Epidermal melanocyte (primary cell): ENCODE measurements around the gene SREBF2.

Experiments used
- DNase-seq: peaks from one replicate; pipeline ENCODE4 v3.0.0; 2011; ENCODE audit warnings: low spot score; ENCODE audit not compliant: insufficient read length

The SREBF2 gene

DNA sequence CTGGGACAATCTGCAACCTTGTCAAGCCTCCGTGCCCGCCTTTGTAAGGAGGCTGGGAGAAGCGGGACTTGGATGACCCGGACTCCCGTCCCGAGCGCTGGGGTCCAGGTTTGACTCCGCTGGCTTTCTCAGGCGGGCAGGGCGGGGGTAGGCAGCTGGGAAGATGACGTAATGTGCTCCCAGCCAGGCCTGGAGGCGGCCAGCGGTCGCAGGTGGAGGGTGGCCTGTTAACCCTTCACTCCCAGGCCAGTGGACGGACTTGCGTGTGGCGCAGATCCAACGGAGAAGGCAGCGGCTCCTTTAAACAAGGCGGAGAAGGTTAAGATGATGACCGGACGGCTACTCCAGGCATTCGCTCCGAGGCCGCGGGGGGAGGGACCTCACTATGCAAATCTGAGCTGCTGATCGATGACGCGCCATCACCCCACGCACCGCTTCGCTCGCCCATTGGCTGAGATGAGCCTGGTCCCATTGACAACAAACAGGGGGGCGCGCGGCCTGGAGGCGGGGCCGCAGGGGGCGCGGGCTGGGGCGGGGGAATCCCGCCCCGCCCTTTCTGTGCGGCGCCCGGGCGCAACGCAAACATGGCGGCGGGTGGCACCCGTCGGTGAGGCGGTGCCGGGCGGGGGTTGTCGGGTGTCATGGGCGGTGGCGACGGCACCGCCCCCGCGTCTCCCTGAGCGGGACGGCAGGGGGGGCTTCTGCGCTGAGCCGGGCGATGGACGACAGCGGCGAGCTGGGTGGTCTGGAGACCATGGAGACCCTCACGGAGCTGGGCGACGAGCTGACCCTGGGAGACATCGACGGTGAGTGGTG is at the start of gene SREBF2:
Gene SREBF2, plus strand, starts transcription at position 553 of the 816 bp plus-strand sequence. Its CDS starts 166 bp downstream, at position 719.
- peak; percentile 96 for DNase-seq

DNA sequence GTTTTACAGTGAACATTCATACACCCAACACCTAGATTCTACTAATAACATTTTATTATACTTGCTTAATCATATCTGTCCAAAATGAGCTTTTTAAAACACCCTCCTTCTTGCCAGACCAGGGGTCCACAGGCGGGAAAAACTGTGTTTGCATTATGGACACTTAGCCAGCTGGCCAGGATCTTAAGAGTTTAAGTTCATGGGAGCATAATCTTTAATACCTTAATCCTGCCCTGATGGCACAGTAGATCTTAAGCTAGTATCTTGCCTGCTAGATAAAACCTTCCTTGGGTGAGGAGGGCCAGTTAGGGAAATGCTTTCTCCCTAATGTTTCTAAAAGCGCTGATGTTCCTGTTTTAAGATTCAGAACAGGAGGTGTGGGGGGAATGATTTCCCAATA is 45.6 kb upstream of the SREBF2 start:
- DNase-seq = no peak

DNA sequence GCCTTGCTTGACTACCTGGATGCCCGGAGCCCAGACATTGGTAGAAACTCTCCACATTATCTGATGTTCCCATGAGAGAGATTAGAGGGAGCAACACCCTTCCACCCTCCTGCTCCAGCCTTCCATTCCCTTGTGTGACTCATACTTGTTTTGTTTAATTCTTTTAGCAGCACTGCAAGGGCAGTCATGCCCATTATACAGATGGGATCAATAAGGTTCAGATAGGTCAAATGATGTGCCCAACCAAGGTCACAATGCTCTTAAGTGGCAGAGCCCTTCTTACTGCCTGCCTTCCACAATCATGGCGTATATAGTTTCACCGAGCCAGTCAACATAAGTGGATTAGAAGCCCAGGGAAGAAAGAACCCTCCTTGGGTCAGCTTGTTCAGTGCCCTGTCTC is 39.0 kb upstream of the SREBF2 start:
- DNase-seq = no peak

DNA sequence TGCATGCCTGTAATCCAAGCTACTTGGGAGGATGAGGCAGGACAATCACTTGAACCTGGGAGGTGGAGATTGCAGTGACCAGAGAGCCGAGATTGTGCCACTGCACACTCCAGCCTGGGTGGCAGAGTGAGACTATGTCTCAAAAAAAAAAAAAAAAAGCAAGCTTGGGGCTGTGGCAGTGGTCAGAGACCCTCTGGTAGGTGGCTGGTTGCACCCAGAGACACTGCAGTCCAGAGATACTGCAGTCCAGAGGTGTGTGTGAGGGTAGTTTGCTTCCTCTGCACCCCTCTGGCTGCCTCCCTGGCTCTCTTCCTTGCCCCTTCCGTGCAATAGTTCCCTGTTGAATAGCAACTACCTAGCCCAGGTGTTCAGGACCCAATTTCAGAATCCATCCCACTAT is 34.2 kb upstream of the SREBF2 start:
- no peak for DNase-seq

DNA sequence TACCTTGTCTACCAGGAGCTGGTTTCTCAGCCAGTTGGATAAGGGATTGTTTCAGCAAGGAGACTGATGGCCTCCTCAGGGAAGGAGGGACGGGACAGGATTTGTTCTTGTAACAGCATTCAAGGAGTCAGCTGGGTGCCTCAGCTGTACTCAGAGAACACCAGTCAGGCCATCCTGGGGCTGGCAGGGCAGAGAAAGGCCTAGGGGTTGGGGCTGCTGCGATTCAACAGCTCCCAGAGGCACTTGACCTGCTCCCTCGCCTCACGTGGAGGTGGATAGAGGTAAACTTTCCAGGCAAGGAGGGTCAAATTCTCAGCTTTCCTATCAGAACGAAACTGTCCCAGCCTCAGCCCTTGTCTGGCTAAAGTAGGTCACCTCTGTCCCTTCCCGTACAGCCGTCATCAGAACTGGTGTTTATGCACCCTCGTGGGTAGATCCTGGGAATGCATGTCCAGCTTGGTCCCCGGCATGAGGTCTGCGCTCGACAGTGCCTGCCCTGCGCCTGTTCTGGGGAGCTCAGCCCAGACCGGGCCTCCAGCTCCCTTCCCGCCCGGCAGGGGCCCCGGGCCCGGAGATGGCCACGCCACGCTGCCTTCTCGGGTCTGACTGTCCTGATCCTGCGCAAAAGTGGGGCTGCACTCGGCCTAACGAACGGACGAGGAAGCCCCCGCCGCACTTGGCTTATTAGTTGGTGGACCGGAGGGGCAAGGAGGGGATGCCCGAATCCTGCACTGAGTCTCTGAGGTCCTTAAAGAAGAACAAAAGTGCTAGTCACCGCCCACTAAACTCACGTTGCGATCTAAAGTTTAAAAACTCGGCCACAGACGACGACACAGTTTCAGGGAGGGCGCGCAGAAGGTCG is 33.2 kb upstream of the SREBF2 start:
- DNase-seq = no peak

DNA sequence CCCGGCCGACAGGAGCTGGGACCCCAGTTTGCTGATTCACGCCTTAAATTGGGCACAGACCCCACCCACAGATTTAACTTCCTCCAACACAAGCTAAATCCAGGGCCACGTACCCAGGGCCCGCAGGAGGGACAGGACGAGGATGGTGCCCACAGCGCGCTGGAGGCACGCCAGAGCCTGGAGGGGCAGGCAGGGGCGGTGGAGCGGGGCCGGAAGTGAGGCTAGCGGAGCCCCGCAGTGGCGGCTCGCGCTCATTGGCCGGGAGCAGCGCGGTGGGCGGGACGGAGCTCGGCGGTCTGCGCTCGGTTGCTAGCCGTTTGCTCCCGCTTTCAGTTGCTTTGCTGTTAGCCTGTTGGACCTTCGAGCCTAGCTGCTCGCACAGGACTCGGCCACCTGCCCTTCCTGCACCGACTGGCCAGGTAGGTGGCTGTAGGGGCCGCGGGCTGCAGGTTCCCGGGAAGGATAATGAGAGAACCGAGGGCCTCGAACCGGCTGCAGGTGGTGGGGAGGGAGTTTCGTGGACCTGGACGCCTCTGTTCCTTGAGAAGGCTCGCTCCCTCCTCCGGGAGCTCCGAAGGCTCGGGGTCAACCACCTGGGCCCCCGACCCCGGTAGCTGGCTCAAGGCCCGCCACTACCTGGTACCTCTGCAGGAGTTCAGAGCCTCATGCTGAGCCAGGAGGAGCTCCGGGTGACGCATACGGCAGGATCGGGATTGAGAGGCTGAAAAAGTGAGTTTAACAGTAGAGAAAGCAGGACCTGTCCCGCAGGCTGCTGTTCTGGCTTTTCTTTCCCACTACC is 32.4 kb upstream of the SREBF2 start, which contains the start of gene CCDC134:
Gene CCDC134, plus strand, starts transcription at position 332 of the 799 bp plus-strand sequence. CDS start 8,212 bp downstream, outside the sequence.
- DNase-seq = peak; percentile 86

DNA sequence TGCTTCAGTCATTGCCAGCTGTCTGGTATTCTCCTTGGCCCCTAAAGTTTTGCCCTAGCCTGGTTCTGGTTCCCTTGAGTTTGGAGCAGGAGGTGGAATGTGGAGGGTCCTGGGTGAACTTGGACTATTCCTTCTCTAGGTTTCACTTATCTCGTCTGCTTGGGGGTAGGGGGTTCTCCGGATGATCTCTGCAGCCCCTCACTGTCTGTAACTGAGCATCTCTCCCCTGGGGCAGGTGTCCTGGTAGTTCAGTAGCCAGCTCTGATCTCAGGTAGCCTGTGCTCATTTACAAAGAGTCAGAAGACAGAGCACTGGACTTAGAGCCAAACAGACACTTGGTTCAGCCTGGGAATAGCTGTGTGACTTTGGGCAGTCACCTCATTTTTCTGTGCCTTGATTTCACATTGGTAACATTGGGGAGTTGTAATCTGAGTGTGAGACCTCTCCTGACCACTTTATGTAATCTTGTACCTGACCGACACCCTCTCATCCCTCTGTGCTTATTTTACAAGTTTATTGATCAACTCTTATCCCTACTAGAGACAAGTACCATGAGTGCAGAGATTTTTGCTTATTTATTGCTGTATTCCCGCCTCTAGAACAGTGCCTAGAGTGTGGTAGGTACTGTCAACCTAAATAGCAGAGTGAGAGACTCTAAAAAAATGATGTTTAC is 31.6 kb upstream of the SREBF2 start:
- no peak for DNase-seq

DNA sequence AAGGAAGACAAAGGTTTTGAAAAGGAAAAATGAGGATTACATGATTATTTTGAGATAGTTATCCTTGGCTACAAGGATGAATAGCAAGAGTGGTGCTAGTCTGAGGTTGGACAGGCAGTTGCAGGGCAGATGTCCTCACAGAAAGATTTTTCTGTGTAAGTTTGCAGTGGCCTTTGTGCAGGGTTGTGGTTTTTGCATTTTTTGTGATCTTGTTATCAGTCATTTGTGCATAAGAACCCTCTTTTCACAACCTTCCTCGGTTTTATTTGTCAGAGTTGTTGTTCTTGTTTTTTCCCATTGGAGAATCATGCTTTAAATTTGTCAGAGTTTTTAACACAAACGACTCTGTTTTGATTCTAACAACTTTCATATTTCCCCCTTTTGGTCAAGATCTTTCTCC is 31.0 kb upstream of the SREBF2 start:
- no peak for DNase-seq

DNA sequence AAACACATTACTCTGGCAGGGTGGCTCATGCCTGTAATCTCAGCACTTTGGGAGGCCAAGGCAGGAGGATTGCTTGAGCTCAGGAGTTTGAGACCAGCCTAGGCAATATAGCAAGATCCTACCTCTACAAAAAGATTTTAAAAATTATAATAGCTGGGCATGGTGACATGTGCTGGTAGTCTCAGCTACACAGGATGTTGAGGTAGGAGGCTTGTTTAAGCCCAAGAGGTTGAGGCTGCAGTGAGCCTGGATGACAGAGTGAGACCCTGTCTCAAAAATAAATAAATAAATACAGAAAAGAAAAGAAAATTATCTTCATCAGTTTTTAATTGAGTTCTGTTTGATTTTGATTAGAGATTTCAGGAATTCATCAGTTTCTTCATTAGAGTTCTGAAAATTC is 27.3 kb upstream of the SREBF2 start:
- no peak for DNase-seq

DNA sequence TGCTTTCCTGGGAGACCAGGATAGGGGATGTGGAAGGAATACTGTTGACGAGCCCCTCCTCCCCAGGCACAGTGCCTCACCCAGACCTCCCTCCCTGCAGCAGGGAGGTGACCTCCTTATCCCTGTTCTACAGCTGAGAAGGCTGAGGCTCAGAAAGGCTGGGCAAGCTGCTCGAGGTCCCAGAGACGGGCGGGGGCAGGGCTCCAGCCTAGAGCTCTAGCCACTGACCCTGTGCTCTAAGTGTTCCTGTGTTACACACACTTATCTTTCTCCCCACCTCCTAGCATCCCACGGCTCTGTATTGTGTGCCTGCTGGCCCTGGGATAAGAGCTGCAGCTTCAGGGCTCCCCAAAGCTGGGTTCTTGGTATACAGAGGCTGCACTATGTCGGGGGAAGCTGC is 24.5 kb upstream of the SREBF2 start:
- no peak for DNase-seq

DNA sequence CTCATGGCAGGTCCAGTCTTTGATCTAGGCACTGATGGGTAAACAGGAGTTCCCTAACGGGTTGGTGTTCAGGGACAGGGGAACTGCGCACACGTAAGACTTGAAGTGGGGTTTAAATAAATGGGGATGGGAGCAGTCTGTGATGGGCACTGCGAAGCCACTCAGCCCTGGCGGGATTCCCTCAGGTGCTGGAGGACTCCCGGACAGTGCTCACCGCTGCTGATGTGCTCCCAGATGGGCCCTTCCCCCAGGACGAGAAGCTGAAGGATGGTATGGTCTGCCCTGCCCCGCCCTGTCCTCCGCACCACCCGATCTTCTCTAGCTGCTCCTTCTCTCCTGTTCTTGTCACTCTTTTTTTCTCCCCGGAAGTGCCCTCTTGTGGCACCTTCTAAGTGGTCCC is 22.9 kb upstream of the SREBF2 start:
- no peak for DNase-seq

DNA sequence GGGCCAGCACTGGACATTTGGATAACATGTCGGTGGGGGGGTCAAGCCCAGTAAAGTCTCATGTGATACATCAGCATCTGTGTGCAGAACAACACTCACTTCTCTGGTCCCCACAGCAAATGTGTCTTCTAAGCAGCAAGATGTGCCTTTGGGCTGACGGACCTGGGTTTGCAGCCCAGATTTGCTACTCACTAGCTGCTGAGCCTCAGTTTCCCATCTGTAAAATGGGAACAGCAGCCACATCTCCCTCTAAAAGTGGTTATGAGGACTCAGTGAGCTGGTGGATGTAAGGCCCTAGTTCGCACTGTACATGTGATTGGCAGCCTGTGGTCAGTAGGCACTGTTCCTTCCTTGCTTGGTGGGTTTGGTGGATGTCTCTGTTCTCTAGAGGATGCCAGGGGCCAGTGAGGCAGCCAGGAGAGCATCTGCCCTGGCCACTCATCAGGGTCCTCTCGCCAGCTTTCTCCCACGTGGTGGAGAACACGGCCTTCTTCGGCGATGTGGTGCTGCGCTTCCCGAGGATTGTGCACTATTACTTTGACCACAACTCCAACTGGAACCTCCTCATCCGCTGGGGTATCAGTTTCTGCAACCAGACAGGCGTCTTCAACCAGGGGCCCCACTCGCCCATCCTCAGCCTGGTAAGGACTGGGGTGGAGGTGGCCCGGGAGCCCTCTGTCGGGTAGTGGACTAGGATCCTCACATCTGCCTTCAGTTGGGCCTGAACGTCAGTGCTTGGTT is 19.9 kb upstream of the SREBF2 start:
- no peak for DNase-seq

DNA sequence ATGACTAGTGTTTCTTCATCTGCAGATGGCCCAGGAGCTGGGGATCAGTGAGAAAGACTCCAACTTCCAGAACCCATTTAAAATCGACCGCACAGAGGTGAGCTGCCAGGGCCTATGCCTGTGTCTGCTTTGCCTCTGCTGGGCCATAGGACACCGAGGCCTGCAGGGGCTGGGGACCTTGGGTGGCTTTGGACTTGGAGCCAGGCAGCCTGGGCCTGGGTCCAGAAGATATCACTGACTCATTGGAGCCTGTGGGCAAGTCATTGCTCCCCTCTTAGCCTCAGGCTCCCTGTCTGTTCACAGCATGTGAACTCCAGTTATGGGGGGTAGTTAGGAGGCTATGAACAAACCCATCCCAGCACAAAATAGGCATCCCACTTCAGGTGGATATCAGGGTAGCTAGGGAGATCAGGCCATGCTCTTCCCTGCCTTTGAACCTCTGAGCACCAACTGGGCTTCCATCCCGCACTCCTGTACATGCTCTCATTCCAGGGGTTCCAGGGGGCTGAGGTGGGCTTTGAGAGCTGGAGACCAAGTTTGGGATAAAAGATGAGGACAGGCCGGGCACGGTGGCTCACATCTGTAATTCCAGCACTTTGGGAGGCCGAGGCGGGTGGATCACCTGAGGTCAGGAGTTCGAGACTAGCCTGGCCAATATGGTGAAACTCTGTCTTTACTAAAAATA is 19.0 kb upstream of the SREBF2 start:
- no peak for DNase-seq

DNA sequence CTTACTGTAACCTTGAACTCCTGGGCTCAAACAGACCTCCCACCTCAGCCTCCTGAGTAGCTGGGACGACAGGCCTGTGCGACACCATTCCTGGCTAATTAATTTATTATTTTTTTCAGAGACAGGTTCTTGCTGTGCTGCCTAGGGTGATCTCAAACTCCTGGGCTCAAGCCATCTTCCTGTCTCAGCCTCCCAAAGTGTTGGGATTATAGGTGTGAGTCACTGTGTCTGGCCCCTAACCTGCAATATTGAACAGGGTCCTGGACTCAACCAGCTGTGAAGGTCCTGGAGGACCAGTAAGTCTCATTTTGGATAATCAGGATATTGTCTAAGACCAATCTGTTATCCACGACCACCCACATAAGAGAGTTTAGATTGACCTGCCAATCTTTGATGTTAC is 17.2 kb upstream of the SREBF2 start:
- DNase-seq = no peak

DNA sequence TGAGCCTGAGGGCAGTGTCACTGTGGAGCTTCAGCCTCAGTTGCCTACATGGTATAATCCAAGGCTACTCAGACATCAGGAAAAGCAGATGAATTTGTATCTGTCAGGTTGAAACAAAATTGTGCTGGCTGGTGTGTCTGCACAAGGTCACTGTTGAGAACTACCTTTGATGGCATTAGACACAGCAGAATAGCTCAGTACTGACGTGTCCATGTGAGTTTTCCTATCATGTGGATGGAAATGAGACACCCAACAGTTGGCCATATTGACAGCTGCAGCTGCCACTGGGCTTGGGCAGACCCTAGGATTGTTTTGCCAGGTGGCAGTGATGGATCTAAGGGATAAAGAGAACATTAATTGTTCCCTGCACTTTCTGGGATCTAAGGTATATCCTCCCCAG is 16.7 kb upstream of the SREBF2 start:
- DNase-seq = no peak

DNA sequence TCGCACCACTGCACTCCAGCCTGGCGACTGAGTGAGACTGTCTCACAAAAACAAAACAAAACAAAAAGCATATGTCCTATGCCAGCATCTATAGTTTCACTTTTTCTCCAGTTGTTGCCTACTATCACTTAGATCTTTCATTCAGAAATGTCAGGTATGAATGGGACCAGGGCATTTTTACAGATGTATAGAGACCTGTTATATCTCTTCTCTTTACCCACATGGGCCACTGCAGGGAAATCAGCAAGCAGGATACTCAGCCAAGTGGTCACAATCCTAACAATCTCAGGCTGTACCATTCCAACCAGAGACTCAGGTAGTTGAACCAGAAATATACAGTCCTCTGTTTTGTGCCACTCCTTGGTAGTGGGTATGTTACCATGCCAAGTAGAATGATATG is 16.0 kb upstream of the SREBF2 start:
- DNase-seq = no peak

DNA sequence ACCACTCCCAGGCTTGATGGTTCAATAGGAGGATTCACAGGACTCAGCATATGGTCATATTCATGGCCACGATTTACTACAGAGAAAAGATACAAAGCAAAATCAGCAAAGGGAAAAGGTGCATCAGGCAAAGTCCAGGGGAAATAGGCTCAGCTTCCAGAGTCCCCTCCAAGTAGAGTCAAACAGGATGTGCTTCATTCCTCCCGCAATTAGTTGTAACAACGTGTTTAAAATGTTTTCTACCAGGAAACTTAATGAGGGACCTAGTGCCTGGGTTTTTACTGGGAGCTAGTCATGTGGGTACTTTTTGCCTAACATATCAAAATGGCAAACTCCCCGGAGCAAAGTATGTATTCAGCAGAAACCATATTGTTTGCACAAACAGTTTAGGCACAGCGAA is 14.9 kb upstream of the SREBF2 start:
- no peak for DNase-seq

DNA sequence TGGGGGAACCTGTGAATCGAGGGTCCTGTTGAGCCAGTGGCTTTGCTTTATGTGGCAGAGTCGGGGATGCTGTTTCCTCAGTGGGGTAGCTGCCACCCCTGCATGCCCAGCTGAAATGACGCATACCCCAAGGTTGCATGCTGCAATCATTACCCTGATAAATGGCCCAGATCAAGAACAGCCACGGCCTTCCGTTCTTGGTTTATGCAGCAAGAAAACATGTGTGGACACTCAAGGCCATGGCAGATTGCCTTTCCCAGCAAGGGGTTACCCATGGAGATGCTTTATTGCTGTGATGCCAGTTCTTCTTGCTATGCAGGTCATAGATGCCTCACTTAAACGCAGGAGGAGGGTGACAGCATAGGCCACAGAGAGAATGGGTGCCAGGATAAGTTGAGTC is 14.3 kb upstream of the SREBF2 start:
- DNase-seq = no peak

DNA sequence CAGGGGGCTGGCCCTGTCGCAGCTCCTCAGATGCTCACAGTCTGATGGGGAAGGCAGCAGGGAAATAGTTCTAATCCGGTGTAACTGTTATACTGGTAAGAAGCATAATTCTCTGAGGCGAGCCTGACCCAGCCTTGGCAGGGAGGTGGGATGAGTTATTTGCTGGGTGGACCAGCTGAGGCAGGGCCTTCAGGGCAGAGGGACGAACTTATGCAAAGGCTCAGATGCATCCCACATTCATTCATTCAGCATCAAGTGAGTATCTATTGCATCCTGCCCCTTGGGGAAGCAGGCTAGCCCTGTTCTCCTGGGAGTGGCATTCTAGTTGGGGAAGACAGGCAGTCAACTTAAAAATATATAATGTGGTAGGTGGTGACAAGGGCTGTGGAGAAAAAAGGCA is 13.6 kb upstream of the SREBF2 start:
- DNase-seq = no peak

DNA sequence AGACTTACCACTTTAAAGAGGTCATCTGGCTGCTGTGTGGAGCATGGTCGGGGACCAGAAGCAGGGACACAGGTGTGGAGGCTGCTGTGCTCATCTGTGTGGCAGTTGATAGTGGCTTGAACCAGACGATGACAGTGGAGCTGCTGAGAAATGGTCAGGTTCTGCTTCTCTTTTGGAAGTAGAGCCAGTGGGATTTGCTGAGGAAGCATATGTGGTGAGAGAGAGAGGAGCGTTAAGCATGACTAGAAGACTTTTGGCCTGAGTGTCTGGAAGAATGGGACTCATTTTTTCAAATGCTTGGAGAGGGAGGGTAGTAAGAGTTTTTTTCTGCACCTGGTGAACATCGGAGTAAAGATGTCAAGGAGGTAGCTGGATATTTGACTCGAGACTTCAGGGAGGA is 12.5 kb upstream of the SREBF2 start:
- DNase-seq = no peak
